ENCODE measurements around the gene CCN5.
"Not testable (repeated sequence)": the region's sequence is repeated elsewhere in the genome, so short reads cannot be mapped to it uniquely, and the experiment has no call there.

The CCN5 gene

DNA sequence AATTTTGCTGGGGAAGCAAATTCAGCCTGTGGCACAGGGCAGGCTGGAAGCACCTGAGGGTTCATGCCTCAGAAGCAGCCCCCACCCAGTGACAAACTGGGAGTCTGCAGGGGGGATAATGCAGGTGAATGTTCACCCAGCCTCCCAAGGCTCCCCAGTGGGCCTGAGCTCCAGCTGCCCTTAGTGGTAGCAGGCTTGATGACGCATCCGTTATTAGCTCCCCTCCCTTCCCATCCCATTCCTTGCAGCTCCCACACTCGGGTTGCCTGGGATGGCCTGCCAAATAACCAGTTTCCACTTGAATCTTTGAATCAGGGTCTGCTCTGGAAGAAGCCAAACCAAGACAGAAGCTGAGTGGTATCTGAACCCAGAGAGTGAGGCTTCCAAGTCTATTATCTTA is 46.3 kb downstream of the CCN5 start:
- no peak for DNase-seq

DNA sequence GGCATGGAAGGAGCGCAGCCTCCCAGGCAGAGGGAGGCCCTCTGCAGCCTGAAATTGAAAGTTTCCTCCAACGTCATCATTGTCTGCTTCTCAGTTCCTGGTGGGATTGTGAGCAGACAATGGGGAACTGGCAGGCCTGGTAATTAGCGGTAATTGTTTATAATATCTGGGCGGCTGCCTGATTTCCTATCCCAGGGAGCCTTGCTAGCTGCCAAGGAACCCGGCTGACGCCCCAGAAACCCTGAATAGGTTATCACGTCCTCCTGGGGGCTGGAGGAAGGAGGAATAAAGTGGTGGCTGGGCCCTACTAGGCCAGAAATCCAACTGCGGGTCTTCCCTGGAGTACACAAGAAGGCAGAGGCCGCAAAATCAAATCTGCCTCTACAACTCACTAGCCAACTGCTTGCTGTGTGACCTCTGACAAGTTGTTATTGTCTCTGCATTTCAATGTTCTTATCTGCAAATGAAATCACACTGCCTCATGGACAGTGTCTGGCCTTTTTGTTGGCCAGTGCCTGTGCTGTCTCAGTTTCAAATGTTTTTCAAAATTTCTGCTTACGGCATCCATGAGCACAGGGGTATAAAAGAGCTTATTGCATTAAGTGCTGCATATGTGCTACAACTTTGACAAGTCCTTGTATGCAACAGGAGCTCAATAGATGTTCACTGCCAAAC is 47.4 kb downstream of the CCN5 start:
- no peak for DNase-seq

DNA sequence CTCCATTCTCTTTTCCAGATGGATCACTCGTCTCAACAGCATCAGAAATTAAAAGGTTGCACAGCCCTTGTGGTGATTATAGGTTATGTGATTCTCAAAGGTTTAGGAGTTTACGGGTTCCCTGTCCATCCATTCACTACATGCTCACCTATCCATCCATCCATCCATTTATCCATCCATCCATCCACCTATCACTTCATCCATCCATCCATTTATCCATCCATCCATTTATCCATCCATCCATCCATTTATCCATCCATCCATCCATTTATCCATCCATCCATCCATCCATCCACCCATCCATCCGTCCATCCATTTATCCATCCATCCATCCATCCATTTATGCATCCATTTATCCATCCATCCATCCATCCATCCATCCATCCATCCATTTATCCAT is 48.6 kb downstream of the CCN5 start:
- DNase-seq, result not testable (repeated sequence)

DNA sequence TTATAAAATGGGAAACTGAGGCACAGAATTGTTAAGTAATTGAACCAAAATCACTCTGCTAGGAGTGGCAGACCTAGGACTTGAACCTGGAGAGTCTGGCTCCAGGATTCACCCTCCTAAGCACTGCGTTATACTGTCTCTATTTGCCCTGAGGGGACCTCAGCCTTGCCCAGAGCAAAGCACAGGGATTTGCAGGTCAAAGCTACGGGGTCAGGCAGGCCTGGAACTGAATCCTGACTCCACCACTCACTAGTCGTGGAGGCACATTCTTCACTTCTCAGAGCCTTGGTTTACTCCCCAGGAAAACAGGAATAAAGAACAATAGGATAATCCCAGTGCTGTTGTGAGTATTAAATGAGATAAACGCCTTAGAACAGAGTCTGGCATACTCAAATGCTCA is 49.9 kb downstream of the CCN5 start:
- DNase-seq, result no peak

DNA sequence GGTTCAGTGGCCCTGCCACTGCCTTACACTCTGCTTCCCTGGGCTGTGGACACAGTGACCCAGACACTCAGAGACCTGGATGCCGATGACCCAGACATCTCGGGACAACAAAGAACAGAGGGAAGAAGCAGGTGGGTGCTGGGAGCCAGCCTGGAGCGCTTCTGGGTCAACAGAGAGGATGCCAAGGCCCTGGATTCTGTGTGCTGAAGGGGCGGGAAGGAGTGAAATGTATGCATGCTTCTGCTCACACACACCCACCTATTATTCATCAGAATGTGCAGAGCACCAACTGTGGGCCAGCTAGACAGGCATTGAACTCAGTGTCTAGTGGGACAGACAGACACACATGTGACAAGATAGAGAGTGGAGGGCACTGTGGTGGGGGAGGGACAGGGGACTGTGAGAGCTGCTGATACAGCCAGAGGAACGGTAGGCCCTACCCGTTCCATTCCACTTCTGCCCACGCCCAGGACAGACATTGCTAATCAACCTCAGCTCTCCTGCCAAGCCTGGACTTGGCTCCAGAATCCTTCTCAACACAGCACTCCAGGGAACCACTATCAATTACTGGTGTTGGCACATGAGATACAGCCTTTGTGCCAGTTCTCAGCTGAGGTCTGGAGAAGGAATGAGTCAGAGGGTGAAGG is 50.7 kb downstream of the CCN5 start:
- no peak for DNase-seq

DNA sequence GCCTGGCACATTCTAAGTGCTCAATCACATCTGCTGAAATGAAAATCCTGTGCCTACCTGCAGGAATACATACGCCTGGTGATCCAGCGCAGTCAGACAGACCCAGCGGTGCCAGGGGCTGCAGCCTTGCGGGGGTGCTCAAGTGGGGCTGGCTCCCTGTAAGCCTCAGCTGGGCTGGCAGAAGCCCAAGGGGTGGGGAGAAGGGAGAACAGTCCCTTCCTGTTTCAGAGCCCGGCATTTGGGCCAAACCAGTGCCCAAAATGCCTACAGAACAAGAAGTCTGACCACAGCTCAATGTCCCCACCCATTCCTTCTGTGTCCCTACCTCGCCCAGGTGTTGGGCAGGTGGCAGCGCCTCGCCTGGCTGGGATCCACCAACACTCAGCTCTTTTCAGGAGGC is 53.1 kb downstream of the CCN5 start:
- no peak for DNase-seq

DNA sequence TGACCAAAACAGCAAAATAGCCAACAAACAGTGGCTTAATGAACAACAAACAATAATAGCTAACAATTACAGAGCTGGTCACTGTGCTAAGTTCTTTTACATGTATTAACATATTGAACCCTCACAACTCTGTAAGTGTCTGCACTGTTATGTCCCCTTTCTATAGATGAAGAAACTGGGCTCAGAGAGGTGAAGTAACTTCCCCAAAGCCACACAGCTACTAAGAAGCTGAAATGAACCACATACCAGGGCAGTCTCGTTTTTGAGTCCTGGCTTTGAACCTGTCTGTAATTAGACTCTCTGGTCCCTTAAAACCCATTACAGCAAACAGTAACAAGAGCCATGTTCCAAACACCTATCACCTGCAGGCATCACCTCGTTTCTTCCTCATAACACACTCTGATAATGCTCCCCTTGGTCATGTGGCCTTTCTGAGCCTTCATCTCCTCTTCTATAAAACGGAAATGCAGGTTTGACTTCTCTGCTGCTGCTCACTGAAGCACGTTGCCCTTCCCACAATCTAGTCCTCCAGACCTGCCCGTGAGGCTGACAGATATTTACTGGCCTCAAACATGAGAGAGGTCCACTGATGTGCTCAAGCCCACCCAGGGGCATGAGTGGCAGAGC is 53.8 kb downstream of the CCN5 start:
- DNase-seq, result no peak

DNA sequence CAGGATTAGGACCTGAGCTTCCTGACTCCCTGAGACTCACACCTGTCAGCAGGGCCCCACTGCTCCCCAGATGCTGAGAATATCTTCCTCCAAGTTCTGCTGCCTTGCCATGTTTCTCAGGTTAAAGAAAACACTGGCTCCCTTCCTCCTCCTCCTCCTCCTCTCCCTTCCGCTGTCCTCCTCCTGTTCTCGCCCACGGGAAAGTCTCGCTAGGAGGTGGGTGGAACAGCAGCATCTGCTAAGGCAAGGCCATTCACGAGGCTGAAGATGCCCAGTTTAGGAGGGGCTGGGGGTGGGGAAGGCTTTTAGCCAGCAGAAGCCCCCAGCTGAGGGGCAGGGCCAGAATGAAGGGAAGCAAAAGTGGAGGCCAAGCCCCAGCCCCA is 54.3 kb downstream of the CCN5 start:
- DNase-seq, result no peak

DNA sequence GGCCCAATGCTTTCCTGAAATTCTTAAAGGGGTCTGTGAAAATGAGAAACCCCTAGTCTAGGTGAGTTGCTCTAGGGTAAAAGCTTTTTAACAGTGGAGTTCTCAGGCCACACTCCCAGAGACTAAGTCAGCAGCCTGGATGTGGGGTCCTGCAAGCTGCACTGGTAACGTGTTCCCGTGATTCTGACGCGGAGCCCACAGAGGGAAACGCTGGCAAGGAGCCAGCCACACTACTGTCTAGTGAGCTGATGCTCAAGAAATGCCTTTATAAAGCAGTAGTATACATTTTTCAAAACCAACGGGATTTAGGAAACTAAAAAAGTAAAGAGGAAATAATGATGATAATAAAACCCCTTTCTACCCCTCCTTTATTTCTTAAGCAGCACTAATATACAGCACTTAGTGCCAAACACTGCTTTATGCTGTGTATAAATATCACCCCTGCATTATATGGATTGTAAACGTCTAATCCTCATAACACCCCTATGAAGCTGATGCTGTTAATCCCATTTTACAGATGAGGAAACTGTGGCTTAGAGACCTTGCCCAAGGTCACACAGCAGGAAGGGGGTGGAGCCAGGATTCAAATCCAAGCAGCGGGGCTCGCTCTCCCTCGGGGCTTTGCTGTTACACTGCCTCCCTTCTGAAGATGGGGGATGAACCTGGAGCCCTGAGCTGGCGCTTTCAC is 55.5 kb downstream of the CCN5 start:
- no peak for DNase-seq

DNA sequence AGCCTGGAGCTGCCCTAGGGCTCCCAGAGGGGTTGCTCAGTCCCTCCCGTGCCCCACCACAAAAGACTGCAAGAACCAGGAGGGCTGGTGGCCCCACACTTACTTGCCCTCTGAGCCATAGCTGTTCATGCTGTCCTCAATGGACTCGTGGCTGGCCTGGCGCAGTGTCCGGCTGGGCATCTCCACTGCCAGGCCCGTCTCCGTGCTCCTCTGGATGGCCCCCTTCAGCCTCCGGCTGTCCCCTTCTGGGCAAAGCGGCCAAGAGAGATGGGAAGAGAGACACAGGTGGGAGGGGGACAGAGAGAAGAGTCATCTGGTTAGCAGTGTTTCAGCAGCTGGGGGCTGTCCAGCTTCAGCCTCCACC is 56.0 kb downstream of the CCN5 start:
- DNase-seq, result no peak

DNA sequence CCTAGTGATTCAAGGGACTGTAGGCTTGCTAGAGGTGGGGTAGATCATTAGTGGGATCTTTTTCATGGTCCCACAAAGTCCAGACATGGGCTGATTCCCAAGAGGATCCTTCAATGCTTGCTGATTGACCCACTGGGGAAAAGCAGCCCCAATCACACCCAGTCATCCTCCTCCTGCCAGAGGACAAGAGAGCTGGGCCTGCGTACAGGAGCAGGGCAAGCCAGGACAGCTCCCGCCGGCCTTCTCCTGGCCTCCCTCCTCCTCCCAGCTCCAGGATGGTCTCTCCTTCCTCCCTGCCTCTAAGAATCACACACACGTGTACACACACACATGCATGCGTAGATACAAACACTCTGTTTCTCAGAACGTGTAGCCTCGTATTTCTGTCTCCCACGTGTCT is 57.5 kb downstream of the CCN5 start:
- no peak for DNase-seq

DNA sequence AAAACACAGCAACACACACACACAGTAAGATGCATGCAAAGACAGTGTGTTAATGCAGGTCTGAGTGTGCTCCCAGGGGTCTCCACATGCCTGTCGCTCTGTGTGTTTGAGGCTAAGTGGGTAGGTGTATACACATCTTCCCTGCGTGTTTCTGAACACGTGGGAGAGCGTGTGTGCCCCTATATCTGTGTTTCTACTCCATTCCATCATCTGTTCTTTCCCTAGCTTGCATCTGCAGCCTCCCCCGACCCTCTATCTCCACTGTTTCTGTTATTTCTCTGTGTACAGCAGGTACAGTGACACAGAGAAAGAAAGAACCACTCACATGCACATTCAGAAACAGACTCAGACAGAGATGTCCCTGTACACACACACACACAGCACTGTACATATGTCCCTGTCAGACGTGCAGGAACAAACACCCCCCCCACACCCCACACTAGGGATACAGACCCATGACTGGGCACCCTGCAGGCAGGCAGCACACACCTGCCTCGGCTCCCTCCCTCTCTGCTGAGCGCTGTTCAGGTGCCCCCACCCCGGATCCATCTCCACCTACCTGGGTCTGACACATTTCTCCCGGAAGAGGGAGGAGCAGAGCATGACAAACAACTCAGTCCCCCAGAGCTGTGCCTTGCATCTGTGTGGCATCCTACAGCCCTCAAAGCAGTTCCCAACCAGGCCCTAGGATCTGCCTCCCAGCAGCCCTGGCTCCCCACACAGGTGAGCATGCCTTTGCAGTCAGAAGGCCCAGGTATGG is 58.1 kb downstream of the CCN5 start:
- DNase-seq, result no peak

DNA sequence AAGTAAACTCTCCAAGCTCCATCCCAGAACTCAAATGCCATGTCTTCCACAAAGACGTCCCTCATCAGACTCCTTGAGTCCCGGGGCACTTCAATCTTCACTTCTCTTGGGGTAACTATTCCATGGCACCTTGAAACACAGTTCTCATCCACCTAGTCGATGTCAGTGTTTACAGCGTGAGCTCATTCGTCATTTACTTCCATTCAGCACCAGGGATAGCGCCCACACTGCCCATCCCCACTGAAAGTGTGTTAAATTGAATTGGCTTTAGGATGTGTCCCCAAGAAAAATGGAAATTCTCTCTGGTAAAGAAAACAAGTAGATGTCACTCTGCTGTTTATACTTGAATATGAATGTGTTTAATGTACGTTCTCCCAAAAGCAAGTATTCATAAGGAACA is 61.8 kb downstream of the CCN5 start:
- DNase-seq, result no peak
